Activated CD4-positive, alpha-beta T cell treated with anti-CD3 and anti-CD28 coated beads, Interleukin-2, amount 50 U/mL, for 48 hours (primary cell): ENCODE data around the gene PBX1.

Experiments used
- DNase-seq, 2 experiments: peaks; one replicate each; pipeline ENCODE4 v3.0.0-alpha.2; 2020

The PBX1 gene

DNA sequence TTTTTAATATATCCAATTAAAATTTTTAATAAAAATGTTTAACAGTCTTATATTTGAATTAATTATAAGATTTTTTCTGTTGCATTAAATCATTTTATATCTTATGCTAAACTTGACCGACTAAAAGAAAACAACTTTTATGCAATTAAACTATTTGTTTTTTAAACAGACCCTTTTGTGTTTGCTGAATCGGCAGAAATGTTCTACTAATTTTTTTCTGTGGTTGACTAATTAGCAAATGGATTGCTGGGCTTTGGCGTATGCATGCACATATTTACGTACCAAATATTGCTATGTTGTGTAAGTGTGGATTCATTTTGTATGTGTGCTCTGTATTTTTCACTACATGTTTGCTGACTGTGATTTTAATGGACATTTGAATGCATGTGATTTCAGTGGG lies 174.8 kb downstream of the PBX1 start:
- DNase-seq: no peak

DNA sequence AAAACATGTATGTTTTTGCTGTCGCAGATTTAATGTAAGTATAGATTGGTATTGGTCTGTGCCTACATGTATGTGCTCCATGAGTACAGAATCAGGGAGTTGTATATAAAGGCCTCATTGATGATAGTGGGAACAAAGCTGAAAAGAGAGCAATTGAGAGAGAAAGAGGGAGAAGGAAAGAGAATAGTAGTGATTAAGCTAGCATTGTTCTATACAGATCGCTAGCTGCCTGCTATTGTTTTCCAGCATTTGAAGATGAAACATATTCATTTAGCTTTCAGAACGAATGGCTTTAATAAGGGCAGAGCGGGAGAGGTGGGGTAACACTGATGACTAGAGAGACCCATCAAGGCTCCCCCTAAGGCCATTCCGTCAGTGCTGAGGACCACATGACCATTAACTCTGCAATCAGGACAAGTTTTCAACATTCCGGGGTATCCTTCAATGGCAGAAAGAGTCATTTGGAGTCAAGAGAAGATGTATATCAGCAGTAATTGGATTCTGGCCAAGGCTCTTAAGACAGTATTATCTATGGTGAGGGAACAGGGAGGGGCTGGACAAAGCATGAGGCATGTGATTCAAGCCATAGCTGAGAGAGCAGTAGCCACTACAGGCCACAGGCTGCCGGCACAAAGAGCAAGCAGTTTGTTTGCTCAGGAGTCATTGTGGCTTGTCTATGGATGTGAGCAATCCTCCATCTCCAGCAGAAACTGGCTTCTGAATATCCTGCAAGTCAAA lies 176.5 kb downstream of the PBX1 start:
- DNase-seq: no peak

DNA sequence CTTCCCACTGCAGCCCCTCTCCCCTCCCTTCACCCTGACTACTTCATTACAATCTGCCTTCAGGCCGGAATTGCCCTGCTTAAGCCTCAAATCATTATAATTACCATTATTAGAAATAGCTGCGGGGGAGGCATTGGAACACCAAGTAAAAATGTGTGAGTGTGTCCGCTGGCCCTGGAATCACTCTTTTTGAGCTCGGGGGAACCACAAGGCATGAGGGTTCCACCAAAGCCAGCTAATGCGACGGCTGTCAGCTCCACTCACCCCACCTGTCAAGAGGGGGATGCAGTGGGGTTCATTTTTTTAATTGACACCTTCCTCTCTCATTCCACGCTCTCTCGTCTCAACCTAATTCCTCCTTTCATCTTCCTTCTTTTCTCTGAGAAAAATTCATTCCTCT lies 177.2 kb downstream of the PBX1 start:
- no peak for DNase-seq

DNA sequence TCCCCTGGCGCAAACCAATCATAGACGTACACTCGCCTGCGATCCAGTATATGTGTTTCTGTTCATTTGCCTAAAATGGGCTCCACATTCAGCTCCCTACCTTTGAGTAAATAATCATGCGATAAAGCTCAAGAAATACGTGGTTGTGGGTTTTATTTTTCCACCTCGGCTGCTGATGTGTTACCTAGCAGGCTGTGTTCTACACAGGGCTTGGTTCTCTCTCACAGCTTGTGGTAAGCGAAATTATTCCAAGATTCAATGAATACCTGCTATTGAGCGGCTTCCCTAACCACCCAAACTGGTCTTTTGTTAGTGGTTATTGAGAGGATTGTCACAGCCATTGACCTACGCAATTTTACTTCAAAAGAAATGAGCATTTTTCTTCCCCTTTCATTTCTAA lies 180.2 kb downstream of the PBX1 start:
- DNase-seq: no peak

DNA sequence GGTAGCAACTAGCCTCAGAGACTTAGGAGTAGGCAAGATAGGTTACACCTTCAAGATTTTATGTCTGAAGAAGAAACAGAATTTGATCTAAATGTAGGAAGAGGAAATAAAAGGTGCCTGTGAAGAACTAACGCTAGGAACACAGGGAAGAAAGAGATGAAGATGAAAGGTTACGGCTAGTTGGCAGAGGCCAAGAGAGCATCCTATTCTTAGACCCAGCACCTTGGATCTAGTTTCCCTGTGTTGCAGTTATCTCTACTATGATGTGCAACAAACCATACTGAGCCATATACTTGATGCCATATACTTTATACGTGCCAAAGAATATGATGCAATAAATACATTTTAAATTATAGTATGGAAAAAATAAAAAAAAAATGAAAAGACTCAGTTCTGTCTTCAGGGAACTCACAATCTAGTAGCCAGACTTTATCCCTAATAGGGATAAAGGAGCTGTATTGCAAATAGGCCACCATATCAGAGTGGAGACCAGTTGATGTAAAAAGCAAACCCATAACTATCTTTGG lies 181.1 kb downstream of the PBX1 start:
- no peak for DNase-seq

DNA sequence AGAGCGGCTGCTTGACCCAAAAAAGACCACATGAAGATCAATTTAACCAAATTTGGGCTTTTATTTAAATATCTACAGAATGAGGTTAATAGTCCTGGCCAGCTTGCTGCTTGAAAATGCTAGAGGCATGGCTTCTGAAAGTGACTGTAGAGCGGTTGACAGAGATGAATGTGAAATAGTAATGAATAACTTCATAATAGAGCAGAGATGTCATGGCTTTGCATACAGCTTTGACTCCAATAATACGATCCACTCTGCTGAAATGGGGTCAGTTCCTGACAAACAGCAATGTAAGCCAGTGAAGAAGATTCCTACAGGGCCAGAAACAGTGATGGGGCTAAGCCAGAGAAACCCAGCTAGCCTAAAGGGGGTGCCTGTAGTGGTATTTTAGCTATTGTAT lies 183.8 kb downstream of the PBX1 start:
- no peak for DNase-seq

DNA sequence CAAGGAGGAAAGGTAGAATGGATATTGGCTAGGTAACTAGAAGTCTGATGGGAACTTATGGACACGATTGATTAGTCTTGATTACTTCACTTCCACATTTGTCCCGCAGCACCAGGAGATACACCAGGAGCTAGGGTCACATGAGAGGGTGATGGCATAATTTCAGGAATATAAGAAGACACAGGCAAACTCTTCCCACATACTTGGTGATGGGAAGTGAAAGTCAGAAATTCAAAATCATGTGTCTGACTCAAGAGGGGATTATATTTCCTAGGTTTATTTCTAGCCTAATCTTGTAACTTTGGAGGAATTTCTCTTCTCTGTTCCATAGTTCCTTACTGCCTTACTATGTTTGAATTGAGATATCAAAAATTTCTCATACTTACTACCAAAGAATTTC lies 185.0 kb downstream of the PBX1 start:
- DNase-seq: no peak

DNA sequence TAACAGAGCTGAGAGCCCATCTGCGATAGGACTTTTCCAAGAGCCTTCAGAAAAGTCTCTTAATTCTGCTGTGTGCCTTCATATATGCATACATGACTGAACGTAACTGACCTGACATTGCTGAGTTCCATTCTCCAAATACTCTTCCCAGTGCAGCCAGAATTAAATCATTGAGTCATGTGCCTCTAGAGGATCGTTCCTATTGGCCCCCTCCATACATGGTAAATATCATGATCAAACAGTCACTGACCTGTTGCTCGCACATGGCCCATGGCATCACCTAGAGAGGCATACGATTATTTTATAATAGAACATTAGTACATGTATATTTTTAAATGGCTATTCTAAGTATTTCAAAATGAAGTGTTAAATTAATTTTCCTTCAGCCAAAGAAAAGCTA lies 186.8 kb downstream of the PBX1 start:
- DNase-seq: no peak

DNA sequence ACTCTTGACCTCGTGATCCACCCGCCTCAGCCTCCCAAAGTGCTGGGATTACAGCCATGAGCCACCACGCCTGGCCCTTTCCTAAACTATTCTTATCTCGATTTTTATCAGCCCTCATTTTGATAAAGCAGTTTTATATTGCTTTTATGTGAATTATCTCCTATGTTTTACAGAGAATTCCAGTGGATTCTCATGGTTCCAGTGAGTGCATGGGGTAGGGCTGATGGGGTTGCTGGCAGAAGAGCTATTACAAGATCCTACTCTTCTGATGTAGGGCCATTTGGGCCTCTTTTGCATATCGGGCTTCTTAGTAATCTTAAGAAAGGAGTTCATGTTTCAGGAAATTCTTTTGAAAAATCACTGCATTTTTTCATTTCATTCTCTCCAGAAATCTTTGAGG lies 187.6 kb downstream of the PBX1 start:
- no peak for DNase-seq

DNA sequence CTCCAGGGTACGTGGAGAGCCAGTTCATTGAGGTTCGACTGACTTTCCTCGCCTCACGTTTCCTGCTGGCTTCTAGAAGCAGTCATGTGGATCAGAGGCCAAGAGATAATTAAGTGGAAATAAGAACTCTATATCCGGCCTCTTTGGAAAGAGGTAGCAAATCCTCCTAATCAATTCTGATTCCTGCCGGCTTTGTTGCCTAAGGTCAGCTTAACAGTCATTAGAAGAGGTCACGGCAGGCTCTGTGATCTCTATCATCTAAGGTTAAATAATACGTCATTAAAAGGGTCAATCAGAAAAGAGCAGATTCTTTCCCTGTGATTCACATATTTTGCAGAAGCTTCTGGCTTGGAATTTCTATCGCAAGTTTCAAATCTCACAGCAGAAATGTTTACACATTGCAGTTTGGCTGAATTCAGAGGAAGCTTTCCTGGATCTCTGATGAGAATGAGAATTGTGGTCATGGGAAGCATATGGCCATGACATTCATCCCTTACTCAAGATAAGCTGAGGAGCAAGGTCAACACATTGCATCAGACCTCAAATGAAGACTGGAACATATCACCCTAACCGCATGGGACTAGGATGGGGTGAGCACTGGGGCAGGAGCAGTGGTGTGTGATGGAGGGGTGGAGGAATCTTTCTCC lies 189.4 kb downstream of the PBX1 start:
- DNase-seq: no peak

DNA sequence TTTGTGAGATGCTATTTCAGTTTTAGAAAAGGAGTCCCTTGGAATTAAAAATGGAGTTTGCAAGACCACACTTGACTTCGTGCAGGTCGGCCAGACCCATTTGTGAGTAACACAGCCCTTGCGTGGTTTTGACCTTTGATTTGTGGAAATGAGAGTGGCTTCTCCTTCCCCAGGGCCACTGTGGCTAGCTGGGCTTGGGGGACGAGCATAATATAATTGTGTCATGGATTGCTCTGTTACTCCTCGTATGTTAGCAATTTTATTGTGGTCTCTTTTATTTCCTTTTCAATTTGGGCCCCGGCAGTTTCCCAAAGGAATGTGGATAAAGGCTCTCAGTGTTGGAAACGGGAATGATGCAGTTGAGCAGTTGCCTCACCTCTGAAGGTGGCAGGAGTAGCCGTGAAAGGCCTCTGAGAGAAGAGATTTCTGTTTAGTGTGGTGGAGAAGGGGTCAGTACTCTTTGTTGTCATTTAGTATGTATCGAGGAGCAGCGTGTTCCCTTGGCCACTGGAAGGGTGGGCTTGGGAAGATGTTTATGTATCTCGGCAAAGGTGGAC lies 194.6 kb downstream of the PBX1 start:
- no peak for DNase-seq

DNA sequence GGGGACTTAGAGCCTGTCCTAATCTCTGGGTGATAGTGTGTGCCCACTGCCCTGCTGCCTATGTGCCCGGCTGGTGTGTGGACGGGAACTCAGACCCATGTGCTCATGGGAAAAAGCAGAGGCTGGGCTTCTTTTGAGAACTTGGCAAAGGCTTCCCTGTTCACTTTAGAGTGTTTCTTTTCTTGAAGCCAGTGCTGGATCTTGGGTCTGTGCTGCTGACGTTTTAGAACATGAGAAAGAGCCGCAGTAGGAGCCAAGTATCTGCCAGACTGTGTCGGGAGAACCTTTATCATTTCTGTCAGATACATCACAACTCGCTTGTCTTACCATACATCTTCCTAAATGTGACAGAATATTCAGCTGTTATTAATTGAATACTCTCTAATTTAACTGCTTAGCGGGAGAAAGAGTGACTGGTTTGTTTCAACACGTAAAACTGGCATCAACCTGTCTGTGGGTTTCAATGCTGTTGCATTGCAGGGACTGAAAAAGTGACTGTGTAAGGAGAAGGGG lies 195.2 kb downstream of the PBX1 start:
- DNase-seq: no peak

DNA sequence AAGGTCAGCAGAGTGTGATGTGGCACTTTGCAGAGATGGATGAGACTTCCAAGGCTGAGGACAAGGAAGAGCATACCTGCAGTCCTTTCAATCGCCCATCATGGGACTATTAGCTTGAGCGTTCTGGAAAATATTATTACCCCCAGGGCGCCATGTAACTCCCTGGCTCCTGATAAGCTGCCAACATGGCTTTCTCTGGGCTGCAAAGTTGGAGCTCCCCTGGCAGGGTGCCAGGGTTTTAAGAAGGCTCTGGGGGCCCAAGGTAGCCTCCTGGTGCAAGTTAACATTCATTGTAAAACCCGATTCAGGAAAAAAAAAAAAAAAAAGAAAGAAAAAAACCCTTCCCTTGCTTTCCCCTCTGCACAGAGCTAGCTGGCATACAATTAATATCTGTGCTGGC lies 196.7 kb downstream of the PBX1 start:
- DNase-seq: no peak

DNA sequence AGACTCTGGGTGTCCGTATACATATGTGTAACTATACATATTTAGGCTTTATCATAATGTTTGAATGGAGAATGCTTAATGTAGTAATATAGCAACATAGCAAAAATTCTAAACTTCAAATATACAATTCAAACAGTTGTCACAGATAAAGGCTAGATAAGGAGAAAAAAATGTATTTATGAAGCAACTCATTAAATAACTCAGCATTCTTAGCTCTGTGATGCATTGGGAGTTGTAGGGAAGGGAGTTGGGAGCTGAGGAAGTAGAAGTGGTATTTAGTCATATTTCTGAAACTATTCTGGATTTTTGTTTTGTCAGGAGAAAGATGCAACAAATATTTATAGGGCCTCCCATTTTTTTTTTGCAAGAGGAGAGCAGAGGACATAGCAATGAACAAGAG lies 197.8 kb downstream of the PBX1 start:
- DNase-seq: no peak

DNA sequence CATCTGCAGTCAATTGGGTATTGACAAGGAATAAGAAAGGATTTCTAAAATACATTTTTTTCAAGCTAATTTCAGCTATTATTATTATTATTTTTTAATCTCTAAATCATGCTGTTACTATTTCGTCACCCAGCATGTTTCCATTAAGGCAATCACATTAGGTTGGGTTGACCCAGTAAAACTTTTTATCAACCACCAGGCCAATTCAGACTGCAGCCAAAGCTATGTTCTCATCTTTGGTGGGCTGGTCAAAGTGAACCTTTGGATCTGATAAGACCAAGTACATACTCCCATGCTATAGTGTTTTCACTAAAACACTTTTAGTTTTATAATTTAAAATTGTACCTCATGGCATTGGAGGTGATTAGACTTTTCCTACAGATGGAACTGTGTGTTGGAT lies 198.6 kb downstream of the PBX1 start:
- no peak for DNase-seq

DNA sequence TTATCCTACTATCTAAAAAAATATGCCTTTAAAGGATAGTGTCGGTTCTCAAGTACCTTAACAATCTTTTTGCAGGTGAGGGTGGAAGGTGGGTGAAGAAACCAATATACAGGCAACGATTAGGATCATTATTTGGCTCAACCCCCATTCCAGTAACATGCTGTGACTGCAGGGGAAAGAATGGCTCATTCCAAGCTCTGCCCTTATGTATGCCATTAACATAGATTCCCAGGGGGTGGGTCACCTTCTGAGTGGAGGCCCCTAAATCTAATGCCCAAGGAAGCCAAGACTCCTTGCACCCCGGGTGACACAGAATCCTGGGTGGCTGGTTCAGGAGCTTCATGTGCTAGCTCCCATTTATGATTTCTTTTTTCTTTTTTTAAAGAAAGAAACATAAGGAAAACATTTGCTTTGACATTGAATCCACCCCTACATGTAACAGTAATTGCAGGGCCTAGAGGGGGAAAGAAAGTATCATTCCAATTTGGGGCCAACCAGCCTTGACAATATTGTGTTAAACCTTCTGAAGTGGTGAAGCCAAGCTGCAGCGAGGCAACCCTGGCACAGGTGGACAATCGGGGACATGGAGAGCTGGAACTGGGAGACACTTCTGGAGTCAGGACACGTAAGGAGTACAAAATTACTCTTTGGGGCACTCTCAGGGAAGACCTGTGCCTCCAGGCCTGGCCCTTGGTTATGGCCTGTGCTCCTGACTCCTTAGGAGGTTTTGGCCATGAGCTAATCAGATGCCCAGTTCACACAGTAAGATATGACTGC lies 200.3 kb downstream of the PBX1 start:
- no peak for DNase-seq

DNA sequence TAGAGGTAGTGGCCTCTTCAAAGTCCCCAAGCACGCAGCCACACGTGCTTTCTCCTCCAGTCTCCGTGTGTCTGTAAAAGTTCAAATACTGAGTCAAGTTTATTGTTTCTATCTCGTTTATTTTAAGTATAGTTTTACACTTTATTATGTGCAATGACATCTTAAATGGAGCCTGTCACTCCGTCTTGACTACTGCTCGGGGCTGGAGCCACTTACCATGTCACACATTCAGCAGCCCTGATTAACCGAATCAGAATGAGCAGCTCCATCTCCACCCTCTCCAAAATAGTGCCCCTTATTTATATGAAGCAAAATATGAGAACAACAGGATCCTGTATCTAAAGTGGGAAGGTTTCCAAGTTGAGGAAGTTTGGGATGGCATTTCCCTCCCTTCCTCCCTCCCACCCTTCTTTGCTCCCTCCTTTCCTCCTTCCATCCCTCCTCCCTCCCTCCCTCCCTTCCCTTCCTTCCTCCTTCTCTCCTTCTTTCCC lies 201.0 kb downstream of the PBX1 start:
- DNase-seq: no peak

DNA sequence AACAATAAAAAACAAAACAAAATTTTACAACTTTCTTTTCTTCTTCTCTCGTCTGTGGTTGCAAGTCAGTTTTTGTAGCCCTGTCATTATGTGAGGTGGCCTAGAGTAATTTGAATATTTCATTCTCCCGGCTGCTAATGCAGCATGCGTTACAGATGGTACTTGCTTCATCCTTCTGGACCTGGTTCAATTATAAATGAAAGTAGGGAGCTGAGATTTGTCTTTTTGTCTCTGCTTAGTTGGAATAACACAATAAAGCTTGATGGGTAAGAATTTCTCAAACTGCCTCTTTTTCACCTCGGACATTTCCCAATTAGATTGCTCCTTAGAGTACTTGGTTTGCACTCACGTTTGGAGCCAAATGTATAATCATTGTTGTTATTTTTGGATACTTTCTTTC lies 201.6 kb downstream of the PBX1 start:
- DNase-seq: no peak

DNA sequence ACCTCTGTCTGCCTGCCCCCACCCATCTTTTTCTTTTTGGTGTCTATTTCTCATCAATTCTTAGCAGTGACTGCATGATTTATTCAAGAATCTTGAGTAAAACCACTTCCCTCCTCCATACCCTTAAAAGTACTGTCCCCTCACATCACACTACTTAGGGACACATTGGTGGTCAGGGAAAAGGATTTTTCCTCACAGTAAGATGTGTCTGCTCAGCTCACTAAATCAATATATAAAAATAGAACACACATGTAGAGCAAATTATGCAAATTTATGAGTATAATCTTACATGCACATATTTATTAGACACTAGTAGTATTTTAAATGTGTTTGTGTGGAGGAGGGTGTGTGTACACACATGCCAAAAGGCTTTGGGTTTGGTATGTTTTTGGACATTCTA lies 202.0 kb downstream of the PBX1 start:
- DNase-seq: no peak

DNA sequence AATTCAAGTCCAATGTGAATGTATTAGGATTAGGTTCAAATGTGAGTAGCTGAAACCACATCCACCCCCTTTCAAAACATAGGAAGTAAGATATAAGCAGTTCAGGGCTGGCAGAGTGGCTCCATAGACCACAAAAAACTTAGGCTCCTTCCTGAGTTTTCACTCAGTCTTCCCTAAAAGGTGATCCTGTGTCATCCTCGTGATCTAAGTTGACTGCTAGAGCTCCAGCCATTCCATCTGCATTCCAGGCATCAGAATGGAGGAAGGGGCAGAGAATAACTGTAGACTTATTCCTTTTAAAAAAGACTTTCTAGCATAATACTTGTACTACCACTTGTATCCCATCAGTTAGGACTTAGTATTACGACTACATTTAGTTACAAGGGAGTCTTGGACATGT lies 204.1 kb downstream of the PBX1 start:
- DNase-seq: no peak

DNA sequence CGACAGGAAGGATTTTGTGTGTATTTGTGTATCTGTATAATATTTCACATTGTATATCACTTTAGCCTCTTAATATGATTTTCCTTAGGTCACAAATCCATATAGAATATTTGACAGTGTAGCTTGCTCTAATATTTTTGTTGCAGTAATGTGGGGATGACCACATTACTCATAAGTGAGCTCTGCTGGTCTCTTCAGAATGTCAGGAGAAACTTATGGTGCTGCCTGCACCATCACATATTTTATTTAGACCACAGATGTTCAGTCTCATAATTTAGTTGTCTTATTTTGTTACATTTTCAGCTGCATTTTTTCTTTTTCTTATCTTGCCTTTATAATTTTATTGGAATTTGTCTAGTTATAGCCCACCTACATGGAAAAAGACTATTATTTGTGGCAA lies 205.3 kb downstream of the PBX1 start:
- no peak for DNase-seq

DNA sequence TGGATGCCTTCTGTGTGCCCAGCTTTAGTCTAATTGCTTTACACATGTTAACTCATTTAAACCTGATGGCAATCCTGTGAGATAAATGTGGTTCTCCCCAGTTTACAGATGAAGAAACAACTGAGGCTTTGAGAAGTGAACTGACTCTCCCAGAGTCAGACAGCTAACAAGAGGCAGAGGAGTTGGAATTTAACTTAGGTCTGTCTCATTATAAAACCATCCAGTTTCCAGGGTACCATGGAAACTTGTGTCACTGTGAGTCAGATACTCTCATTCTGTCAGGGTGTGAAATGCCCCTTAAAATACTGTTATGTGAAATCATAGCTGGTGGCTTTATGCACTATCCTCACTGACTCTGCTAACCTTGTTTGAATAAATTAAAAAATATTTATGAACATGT lies 206.6 kb downstream of the PBX1 start:
- DNase-seq: no peak

DNA sequence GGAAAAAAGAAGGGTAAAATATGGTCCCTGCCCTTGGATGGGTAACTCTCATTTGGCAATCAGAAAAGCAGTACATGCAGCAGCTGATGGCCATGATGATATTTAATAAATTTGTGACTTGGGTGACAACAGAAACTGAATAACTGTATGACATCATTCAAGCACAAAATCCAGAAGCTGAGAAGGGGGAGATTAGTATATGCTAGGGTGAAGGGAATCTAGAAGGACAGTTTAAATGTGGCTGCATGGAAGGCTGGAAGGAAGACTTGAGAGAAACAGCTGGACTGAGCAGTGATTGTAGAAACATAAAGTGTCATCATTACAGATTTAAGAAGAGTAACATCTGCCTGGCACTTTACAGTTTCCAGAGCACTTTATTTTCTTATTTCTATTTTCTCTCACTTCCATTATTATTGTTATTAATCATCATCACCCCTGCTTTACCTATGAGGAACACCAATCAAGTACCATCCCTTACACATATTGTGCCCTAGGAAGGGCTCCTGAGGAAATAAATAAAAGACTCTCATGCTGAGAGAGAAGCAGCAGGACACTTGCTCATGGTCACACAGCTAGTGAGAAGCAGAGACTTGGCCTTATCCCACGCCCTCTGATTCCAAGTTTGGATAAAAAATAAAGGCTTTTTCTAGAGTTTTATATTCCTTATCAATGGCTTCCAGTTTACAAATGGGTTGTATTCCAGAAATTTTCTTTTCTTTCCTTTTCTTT lies 207.2 kb downstream of the PBX1 start:
- no peak for DNase-seq
